Colonic mucosa (tissue), 4 donors: Measurements from ENCODE around the gene NELL2. TPM values are rescaled to one million over a fixed set of nuclear protein-coding genes. Genes with fewer than 3 reads are reported as not detected.

Experiments used
- DNase-seq: peaks from one replicate; pipeline ENCODE4 v3.0.0-alpha.2; 2020
- H3K27ac ChIP-seq: fragments of 200-600 bp; one replicate; pipeline ENCODE4 v1.8.0; 2021
- H3K27me3 ChIP-seq: fragments of 200-600 bp; one replicate; pipeline ENCODE4 v1.8.0; 2021
- H3K36me3 ChIP-seq: fragments of 200-600 bp; one replicate; pipeline ENCODE4 v1.8.0; 2021
- H3K4me1 ChIP-seq: fragments of 200-600 bp; one replicate; pipeline ENCODE4 v1.8.0; 2021; ENCODE audit warnings: mild to moderate bottlenecking
- H3K4me3 ChIP-seq: fragments of 200-600 bp; one replicate; pipeline ENCODE4 v1.8.0; 2021
- H3K9ac ChIP-seq, 2 donors: one replicate each; pipeline ENCODE4 v1.7.0; 2013; ENCODE audit warnings: control low read depth in 2 of 2, low read depth in 2 of 2, low read length in 2 of 2
- H3K9me3 ChIP-seq: fragments of 200-600 bp; one replicate; pipeline ENCODE4 v1.8.0; 2021
- intact Hi-C: fragments of 100-400 bp; cut with DNase I; formaldehyde crosslinking; loops from one replicate; pipeline ENCODE4 v1.14.1; 2022
- total RNA-seq, 2 donors: library from RNA; stranded (reverse); fragmentation: NEBNext Ultra II Directional in 1 of 2; extraction: Animal tissue kit (Norgen Biotek cat#: 25700) in 1 of 2; gene quantifications; one replicate each; pipeline ENCODE4 v1.2.1, GENCODE V29; 2021
- TF ChIP-seq, protein P1 (sequence below): fragments of 200-600 bp; IDR thresholded peaks from one replicate; pipeline ENCODE4 v1.8.0; 2022; ENCODE audit warnings: antibody characterized with exemption, mild to moderate bottlenecking
- donor health status: healthy.
- donor health status: DM: no; HTN: no; CAD: no.
- donor health status: DM: no; HTN: no; CAD: no.

Gene NELL2
- total RNA-seq, 2 donors from 2014 or later, result 2.1 to 3.0 TPM

DNA sequence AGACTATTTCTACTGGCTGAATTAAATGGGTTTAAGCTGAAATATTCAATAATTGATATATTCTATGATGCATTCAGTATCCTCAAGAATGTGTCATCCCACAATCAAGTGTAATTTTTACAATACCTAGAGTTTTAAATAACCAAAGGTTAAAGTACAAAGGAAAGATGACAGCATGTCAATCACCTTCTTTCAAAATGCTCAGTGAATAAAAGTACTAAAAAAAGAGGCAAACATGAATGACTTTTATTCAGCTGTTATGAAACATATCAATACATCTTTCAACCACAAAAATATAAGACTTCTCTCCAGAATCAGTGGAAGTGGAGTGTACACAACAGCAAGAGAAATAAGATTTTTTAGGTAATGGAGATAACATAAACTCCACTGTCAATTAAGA lies 72.0 kb downstream of the NELL2 start:
- TF ChIP-seq, protein P1, sequence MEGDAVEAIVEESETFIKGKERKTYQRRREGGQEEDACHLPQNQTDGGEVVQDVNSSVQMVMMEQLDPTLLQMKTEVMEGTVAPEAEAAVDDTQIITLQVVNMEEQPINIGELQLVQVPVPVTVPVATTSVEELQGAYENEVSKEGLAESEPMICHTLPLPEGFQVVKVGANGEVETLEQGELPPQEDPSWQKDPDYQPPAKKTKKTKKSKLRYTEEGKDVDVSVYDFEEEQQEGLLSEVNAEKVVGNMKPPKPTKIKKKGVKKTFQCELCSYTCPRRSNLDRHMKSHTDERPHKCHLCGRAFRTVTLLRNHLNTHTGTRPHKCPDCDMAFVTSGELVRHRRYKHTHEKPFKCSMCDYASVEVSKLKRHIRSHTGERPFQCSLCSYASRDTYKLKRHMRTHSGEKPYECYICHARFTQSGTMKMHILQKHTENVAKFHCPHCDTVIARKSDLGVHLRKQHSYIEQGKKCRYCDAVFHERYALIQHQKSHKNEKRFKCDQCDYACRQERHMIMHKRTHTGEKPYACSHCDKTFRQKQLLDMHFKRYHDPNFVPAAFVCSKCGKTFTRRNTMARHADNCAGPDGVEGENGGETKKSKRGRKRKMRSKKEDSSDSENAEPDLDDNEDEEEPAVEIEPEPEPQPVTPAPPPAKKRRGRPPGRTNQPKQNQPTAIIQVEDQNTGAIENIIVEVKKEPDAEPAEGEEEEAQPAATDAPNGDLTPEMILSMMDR, result no peak
- Histone ChIP-seq H3K9me3 (no peaks in the 10 kb centered on the region), H3K36me3 (no peaks in the 10 kb centered on the region), H3K9ac (no peak overlapping the region), H3K27ac (no peak overlapping the region), H3K27me3 (no peaks in the 10 kb centered on the region), H3K4me1 (no peaks in the 10 kb centered on the region), H3K4me3 (no peak overlapping the region)
- intact Hi-C loops, result no loop called here
- DNase-seq, result no peak

DNA sequence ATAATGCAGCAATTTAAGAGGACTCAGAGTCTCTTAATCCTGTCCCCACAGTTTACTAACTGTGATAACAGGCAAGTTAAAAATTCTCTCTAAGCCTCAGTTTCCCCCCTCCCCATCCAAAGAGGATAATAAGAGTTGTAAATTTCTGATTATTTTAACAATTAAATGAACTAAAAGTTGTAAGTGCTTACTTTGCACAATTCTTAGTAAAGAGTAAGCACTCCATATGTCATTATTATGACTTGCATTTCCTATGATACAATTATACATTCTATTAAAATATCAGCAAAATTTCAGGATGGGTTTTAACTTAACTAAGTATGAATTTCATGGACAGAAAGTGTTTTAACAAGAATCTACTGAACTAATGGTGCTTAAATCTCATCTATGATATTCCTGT lies 80.1 kb downstream of the NELL2 start:
- no peak overlapping the region for H3K9ac ChIP-seq
- H3K36me3 ChIP-seq, result no peaks in the 10 kb centered on the region
- H3K27me3 ChIP-seq, result no peaks in the 10 kb centered on the region
- no peaks in the 10 kb centered on the region for H3K9me3 ChIP-seq
- intact Hi-C loops, result no loop called here
- no peak overlapping the region for H3K4me3 ChIP-seq
- DNase-seq, result no peak
- TF ChIP-seq, protein P1, result no peak
- no peak overlapping the region for H3K27ac ChIP-seq
- H3K4me1 ChIP-seq, result no peaks in the 10 kb centered on the region

DNA sequence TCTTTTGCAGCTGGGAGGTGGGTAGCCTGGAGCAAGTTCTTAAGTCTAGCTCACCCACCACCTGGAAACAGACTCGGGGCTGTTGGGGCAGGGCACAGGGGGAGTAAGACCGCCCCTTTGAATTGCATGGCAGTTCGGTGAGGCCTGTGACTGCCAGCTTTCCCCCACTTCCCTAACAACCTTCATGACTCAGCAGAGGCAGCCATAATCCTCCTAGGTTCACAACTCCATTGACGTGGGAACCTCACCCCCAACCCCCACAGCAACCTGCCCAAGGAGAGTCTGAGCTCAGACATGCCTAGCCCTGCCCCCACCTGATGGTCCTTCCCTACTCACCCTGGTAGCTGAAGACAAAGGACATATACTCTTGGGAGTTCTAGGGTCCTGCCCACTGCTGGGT lies 87.4 kb downstream of the NELL2 start:
- H3K36me3 ChIP-seq, result no peaks in the 10 kb centered on the region
- no peaks in the 10 kb centered on the region for H3K27me3 ChIP-seq
- intact Hi-C loops, result no loop called here
- no peak overlapping the region for H3K4me3 ChIP-seq
- TF ChIP-seq, protein P1, result no peak
- no peak for DNase-seq
- no peak overlapping the region for H3K9ac ChIP-seq
- H3K27ac ChIP-seq, result no peak overlapping the region
- no peaks in the 10 kb centered on the region for H3K9me3 ChIP-seq
- H3K4me1 ChIP-seq, result no peaks in the 10 kb centered on the region

DNA sequence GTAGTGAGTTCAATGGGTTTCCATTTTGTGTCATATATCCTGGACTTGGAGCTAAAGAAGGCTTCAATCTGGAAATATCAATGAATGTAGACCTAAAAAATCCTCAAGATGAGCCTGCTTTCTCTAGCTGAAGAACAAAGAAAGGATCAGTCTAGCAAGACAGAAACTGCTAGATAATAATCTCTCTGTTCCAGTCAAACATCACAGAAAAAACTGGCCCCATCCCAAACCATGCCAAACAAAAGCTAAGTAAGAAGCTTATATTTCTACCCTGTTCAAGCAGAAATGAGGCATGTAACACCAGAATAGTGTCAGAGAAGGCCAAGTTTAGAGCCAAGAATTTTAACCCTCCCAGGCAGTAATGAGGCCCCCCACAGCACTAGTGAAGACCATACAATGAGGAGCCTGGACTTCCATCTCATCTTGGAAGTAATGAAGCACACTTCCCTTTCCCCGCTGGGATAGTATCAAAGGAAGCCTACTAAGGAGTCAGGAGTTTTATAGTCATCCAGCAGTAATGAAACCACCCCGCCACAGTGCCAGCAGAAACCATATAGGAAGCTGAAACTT lies 95.8 kb downstream of the NELL2 start:
- H3K9ac ChIP-seq, result no peak overlapping the region
- H3K4me3 ChIP-seq, result no peak overlapping the region
- intact Hi-C loops, result no loop called here
- no peak for DNase-seq
- TF ChIP-seq, protein P1, result no peak
- H3K4me1 ChIP-seq, result no peaks in the 10 kb centered on the region
- H3K9me3 ChIP-seq, result no peaks in the 10 kb centered on the region
- no peak overlapping the region for H3K27ac ChIP-seq
- no peaks in the 10 kb centered on the region for H3K27me3 ChIP-seq
- H3K36me3 ChIP-seq, result no peaks in the 10 kb centered on the region

DNA sequence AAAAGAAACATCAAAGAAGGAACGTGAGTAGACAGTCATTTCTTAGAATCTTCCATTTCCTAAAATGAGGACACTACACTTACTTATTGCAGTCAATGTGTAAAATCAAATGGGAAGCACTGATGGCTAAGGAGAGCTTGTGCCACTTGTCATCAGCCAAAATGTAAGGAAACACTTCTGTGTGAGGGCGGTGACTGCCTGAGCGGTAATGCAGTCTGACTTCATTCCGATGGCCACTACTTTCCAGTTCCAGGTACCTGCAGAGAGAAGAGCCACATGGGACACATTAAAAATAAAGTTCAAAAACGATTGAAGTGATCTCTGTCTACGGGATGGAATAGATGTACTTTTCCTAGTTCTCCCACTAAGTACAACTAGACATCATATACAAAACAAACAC lies 96.3 kb downstream of the NELL2 start:
- H3K9ac ChIP-seq, result no peak overlapping the region
- no peaks in the 10 kb centered on the region for H3K27me3 ChIP-seq
- no peaks in the 10 kb centered on the region for H3K9me3 ChIP-seq
- no peaks in the 10 kb centered on the region for H3K4me1 ChIP-seq
- no peak overlapping the region for H3K27ac ChIP-seq
- no peak overlapping the region for H3K4me3 ChIP-seq
- H3K36me3 ChIP-seq, result no peaks in the 10 kb centered on the region
- intact Hi-C loops, result loop anchor here (5.0 to 10.0 kb wide), 2 partner anchors 148 to 765 kb away; no protein-coding TSS in a partner anchor
- DNase-seq, result no peak
- TF ChIP-seq, protein P1, result no peak
